ENCODE results near the gene RBBP8NL.
A peak's percentile ranks its signal among the peaks of the same experiment; 100 is the strongest.
"Not testable (repeated sequence)": the region's sequence is repeated elsewhere in the genome, so short reads cannot be mapped to it uniquely, and the experiment has no call there.

The RBBP8NL gene

DNA sequence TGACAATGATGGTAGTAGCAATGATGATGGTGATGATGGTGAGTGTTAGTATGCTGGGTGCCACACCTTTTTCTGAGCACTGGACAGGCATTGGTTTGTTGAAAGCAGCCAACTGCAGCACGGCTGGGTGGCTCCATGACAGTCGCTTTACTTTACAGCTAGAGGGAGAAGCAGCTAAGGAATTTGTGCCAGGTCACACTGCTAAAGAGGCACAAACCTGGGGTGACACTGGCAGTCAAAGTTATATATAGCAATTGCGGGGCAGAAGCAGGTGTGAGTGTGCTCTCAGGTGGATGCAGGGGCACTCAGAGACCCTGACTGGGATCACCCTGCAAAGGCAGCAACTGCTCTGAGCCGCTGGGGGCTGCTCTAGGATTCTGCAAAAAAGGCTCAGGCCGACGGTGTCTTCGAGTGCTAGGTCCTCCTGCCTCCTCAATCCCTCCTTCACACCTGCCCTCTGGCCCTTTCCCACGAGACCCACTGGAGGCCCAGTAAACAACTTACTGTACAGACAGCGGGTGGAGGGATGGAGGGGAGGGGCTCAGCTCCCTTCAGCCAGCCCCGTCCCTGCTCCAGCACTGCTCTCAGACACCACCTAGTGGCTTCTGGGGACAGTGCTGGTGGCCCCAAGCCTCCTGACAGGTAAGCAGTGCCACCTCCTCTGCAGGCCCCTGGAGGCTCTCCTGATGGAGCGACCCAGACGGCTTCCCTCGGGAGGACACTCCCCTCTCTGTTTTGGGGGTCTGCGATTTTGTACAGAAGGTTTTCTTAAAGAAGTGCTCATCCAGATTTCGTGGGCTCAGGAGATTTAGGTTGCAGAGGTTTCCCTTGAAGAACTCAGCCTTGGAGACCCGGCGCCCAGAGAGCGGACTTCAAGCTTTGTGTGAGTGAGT is 44.8 kb downstream of the RBBP8NL start:
- Histone ChIP-seq H3K4me3 (ENCODE audit: low read length) (no peak overlapping the region), H3K9ac (ENCODE audit: low read depth, low read length) (no peak overlapping the region), H3K27me3 (ENCODE audit: insufficient read depth, low read length) (no peaks in the 10 kb centered on the region), H3K4me1 (ENCODE audit: insufficient read depth, low read length) (peaks cover 3% of the 10 kb centered on the region; the same call in 1 of the 2 replicates), H3K27ac (ENCODE audit: low read depth, low read length) (no peak overlapping the region), H3K36me3 (ENCODE audit: insufficient read depth, low read length) (peaks cover 10% of the 10 kb centered on the region), H3K9me3 (ENCODE audit: insufficient read depth, low read depth, low read length) (no peaks in the 10 kb centered on the region)
- 61% methylated on average over 17 of the region's 18 CpGs for whole genome bisulfite sequencing

DNA sequence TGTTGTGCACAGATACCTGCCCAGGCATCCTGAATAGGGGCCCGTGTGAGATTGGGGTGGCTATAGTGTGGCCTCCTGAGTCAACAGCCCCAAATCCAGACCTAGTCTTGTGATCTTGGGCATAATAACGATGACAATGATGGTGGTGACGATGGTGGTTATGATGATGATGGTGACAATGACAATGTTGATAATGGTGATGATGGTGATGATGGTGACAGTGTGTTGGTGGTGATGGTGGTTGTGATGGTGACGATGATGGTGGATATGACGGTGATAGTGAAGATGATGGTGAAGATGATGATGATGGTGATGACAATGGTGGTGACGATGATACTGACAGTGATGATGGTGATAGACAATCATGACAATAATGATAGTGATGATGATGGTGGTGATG is 45.5 kb downstream of the RBBP8NL start:
- H3K27me3 ChIP-seq (ENCODE audit: insufficient read depth, low read length): no peaks in the 10 kb centered on the region
- no peak overlapping the region for H3K9ac ChIP-seq (ENCODE audit: low read depth, low read length)
- no peaks in the 10 kb centered on the region for H3K9me3 ChIP-seq (ENCODE audit: insufficient read depth, low read depth, low read length)
- H3K27ac ChIP-seq (ENCODE audit: low read depth, low read length): no peak overlapping the region
- H3K4me1 ChIP-seq (ENCODE audit: insufficient read depth, low read length): peaks cover 8% of the 10 kb centered on the region
- WGBS: 97% methylated on average over 6 of the region's 6 CpGs
- H3K4me3 ChIP-seq (ENCODE audit: low read length): no peak overlapping the region
- peaks cover 10% of the 10 kb centered on the region for H3K36me3 ChIP-seq (ENCODE audit: insufficient read depth, low read length)

DNA sequence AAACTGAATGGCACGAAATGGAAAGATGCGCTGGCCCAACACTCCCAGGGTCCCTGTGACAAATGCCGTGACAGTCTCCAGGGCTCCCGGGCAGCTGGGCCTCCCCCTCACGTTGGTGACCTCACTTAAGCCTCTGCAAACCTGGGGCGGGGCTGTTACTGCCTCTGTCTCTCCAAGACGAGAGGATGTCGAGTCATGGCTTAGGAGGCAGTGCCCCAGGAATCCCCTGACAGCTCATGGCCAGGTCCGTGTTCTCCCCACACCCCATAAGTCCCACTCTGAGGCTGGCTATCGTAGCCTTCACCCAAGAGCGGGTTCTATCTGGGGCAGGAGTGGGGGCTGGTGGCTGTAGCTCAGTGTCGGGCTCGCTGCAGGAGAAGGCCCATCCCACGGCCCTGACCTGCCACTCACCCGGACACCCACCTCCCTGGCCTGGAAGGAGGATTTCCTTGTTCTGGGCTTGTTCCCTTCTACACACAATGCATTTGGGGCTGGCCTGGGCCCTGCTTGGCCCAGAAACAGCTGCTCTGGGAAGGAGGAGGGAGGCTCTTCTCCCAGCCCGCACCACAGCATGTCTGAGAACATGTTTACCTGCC is 46.0 kb downstream of the RBBP8NL start:
- 81% methylated on average over 16 of the region's 16 CpGs for WGBS
- H3K27me3 ChIP-seq (ENCODE audit: insufficient read depth, low read length): no peaks in the 10 kb centered on the region
- no peaks in the 10 kb centered on the region for H3K9me3 ChIP-seq (ENCODE audit: insufficient read depth, low read depth, low read length)
- no peak overlapping the region for H3K9ac ChIP-seq (ENCODE audit: low read depth, low read length)
- H3K4me1 ChIP-seq (ENCODE audit: insufficient read depth, low read length): peaks cover 11% of the 10 kb centered on the region
- H3K27ac ChIP-seq (ENCODE audit: low read depth, low read length): peak overlapping the region; percentile 13; the same call in 1 of the 2 replicates
- peaks cover 10% of the 10 kb centered on the region for H3K36me3 ChIP-seq (ENCODE audit: insufficient read depth, low read length)
- no peak overlapping the region for H3K4me3 ChIP-seq (ENCODE audit: low read length)

DNA sequence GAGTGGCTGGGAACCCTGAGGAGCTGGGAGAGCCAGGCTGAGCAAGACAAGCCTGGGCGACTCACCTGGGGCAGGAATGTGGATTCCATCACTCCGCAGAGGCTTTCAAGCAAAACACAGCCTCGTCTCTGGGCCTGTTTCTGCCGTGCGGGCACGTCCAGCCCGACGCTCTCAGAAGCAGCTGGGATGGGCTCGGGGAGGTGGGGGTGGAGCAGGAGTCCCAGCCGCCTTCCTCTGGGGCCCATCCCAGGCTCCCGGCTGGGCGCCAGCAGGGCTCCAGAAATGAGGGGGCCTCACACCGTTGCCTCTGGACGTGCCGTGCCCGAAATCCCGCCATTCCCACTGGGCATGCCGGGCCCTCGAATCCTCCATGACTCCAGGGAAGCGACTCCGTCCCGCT is 49.1 kb downstream of the RBBP8NL start:
- no peak overlapping the region for H3K4me3 ChIP-seq (ENCODE audit: low read length)
- WGBS: 80% methylated on average over 22 of the region's 22 CpGs
- H3K27ac ChIP-seq (ENCODE audit: low read depth, low read length): 0 out of 2 replicates have a peak overlapping the region, but pooled peaks have one; percentile 3
- H3K36me3 ChIP-seq (ENCODE audit: insufficient read depth, low read length): peaks cover 10% of the 10 kb centered on the region
- no peaks in the 10 kb centered on the region for H3K27me3 ChIP-seq (ENCODE audit: insufficient read depth, low read length)
- no peaks in the 10 kb centered on the region for H3K9me3 ChIP-seq (ENCODE audit: insufficient read depth, low read depth, low read length)
- peaks cover 21% of the 10 kb centered on the region for H3K4me1 ChIP-seq (ENCODE audit: insufficient read depth, low read length)
- H3K9ac ChIP-seq (ENCODE audit: low read depth, low read length): 0 out of 2 replicates have a peak overlapping the region, but pooled peaks have one; percentile 3

DNA sequence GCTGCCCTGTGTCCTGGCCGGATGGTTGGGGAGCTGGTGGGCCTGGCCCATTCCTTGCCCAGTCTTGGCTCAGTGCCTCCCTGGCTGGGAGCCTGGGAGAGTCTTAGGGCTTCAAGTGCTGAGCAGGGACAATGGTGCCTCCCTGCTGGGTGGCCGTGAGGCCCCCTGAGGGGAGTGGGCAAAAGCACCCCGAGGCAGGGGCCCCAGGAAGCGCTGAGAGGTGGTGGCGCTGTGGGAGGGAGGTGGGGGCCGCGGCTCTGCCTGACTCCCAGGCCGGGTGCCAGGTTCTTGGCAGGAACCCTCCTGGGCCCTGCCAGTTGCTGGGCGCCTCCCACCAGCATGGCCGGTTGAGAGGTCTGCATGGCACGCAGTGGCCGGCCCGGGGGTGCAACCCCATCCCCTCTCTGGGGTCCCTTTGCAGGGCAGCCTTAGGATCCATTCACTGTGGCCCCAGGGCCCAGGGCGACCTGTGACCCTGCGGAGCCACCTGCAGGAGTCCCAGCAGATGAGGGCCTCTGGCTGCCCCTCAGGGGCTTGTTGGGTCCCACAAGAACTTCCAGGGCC is 49.6 kb downstream of the RBBP8NL start:
- no peak overlapping the region for H3K9ac ChIP-seq (ENCODE audit: low read depth, low read length)
- no peaks in the 10 kb centered on the region for H3K9me3 ChIP-seq (ENCODE audit: insufficient read depth, low read depth, low read length)
- no peaks in the 10 kb centered on the region for H3K27me3 ChIP-seq (ENCODE audit: insufficient read depth, low read length)
- H3K27ac ChIP-seq (ENCODE audit: low read depth, low read length): peak overlapping the region; percentile 25; the same call in 1 of the 2 replicates
- WGBS: 91% methylated on average over 15 of the region's 15 CpGs
- H3K4me3 ChIP-seq (ENCODE audit: low read length): no peak overlapping the region
- H3K4me1 ChIP-seq (ENCODE audit: insufficient read depth, low read length): peaks cover 21% of the 10 kb centered on the region
- peaks cover 10% of the 10 kb centered on the region for H3K36me3 ChIP-seq (ENCODE audit: insufficient read depth, low read length)

DNA sequence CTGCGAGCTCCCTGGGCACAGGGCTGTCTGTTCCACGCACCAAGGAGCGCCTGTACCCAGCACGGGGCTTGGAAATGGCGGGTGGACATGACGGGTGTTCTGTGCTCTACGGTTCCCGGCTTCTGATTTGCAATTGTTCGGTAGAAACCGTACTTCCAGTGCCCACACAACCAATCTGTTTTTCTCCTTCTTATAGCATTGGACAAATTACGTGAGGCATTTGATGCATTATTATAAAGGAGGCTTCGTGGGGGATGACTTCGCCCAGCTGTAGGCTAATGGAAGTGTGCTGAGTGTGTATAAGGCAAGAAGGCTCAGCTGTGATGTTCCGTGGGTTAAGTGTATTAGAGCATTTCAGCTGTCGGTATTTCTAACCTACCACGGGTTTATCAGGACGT is 50.3 kb downstream of the RBBP8NL start:
- 95% methylated on average over 17 of the region's 17 CpGs for WGBS
- peaks cover 21% of the 10 kb centered on the region for H3K4me1 ChIP-seq (ENCODE audit: insufficient read depth, low read length)
- H3K9me3 ChIP-seq (ENCODE audit: insufficient read depth, low read depth, low read length): no peaks in the 10 kb centered on the region
- peak overlapping the region; percentile 91 for H3K27ac ChIP-seq (ENCODE audit: low read depth, low read length)
- no peaks in the 10 kb centered on the region for H3K27me3 ChIP-seq (ENCODE audit: insufficient read depth, low read length)
- peaks cover 5% of the 10 kb centered on the region for H3K36me3 ChIP-seq (ENCODE audit: insufficient read depth, low read length)
- H3K4me3 ChIP-seq (ENCODE audit: low read length): no peak overlapping the region
- peak overlapping the region; percentile 47; the same call in 1 of the 2 replicates for H3K9ac ChIP-seq (ENCODE audit: low read depth, low read length)

DNA sequence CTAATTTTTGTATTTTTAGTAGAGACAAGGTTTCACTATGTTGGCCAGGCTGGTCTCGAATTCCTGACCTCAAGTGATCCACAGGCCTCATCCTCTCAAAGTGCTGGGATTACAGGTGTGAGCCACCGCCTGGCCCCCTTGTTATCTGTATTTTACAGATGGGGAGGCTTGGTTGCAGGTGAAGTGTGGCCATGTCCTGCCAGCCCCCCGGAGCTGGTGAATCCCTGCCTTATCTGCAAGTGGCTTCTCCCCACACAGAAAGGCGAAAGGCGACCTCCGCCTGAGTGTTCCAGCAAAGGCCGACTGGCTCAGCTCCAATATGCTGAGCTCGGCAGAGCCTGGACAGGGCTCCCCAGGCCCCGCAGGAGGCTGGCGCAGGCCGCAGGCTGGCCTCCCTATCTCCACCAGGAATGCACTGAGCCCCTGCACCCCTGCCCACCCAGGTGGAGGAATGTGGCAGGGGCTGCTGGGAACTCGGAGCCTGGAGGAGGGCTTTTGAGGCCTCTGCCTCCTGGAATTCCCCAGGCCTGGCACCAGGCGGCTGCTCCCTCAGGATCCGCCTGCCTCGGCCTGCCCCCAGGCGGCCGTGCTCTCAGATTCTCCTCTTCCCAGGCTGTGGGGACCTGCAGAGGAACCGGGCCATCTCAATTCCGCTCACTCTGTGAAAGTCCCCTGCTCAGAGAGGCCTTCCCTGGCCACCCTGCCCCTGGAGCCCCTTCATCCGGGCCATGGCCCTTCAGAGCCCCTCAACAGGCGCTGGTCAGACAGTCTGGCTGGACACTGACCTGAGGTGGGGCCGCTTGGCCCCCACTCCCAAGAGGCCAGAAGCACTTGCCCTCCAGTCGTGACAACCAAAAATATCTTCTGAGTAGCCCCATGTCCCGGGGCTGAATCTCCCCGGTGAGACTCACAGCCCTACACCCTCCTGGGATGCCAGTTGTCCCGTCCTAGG is 51.0 kb downstream of the RBBP8NL start:
- H3K27ac ChIP-seq (ENCODE audit: low read depth, low read length): peak overlapping the region; percentile 91
- 56% methylated on average over 26 of the region's 26 CpGs for WGBS
- peaks cover 21% of the 10 kb centered on the region for H3K4me1 ChIP-seq (ENCODE audit: insufficient read depth, low read length)
- peak overlapping the region; percentile 53 for H3K9ac ChIP-seq (ENCODE audit: low read depth, low read length)
- H3K36me3 ChIP-seq (ENCODE audit: insufficient read depth, low read length): no peaks in the 10 kb centered on the region
- no peaks in the 10 kb centered on the region for H3K9me3 ChIP-seq (ENCODE audit: insufficient read depth, low read depth, low read length)
- no peaks in the 10 kb centered on the region for H3K27me3 ChIP-seq (ENCODE audit: insufficient read depth, low read length)
- no peak overlapping the region for H3K4me3 ChIP-seq (ENCODE audit: low read length)

DNA sequence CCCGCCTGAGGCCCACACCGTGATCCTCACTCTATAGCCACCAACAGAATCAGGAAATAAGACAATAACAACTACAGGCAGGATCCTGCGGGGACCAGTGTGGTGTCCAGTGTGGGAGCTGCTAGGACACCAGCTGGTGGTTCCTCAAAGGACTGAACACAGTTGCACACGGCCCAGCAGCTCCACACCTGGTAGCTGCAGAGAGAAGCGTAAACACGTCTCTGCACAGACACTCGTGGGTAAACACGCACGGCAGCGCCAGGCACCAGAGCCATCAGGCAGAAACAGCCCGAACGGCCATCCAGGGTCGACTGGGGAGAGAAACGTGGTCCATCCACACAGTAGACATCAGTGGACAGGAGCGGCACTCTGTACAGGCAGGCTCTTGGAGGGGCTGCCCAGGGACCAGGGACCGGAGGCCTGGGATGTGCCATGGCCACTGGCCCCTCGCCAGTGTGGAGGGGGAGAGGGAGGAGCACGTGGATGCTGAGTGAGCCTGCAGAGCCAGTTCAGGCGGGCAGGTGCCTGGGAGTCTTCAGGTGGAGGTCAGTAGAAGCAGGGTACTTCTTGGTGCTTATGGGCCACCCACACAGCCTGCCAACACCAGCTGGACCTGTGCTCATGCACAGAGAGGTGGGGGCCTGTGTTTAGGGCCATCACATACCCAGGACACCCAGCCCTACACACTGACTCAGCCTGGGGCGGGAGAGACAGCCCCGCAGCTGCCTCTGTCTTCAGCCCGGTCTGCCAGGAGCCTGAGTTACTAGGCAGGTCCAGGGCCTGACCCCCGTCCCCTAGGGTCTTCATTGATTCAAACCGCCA is 52.8 kb downstream of the RBBP8NL start:
- H3K4me1 ChIP-seq (ENCODE audit: insufficient read depth, low read length): peaks cover 31% of the 10 kb centered on the region
- H3K4me3 ChIP-seq (ENCODE audit: low read length): no peak overlapping the region
- no peaks in the 10 kb centered on the region for H3K27me3 ChIP-seq (ENCODE audit: insufficient read depth, low read length)
- H3K27ac ChIP-seq (ENCODE audit: low read depth, low read length): no peak overlapping the region
- WGBS: 87% methylated on average over 24 of the region's 24 CpGs
- H3K36me3 ChIP-seq (ENCODE audit: insufficient read depth, low read length): no peaks in the 10 kb centered on the region
- no peak overlapping the region for H3K9ac ChIP-seq (ENCODE audit: low read depth, low read length)
- H3K9me3 ChIP-seq (ENCODE audit: insufficient read depth, low read depth, low read length): no peaks in the 10 kb centered on the region

DNA sequence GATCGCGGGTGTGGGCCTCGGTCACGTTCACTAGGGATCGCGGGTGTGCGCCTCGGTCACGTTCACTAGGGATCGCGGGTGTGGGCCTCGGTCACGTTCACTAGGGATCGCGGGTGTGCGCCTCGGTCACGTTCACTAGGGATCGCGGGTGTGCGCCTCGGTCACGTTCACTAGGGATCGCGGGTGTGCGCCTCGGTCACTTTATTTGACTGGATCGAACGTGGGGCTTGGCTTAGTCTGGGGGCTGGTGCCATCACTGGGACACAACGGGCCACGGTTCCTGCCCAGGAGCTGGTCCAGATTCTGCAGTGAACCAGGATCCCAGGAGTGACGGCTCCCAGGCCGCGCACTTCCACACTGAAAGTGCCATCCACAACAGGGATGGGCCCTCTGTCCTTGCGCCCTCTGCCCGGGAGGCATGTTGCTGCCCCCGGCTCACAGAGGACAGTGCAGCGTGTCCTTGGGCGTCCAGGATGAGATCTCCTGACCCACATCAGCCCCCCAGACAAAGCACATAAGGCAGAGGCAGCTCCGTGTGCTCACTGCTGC is 53.6 kb downstream of the RBBP8NL start:
- peaks cover 37% of the 10 kb centered on the region for H3K4me1 ChIP-seq (ENCODE audit: insufficient read depth, low read length)
- not testable (repeated sequence) for H3K9me3 ChIP-seq (ENCODE audit: insufficient read depth, low read depth, low read length); H3K27me3 ChIP-seq (ENCODE audit: insufficient read depth, low read length); H3K9ac ChIP-seq (ENCODE audit: low read depth, low read length); H3K36me3 ChIP-seq (ENCODE audit: insufficient read depth, low read length); H3K4me3 ChIP-seq (ENCODE audit: low read length); H3K27ac ChIP-seq (ENCODE audit: low read depth, low read length)
- 89% methylated on average over 27 of the region's 40 CpGs for WGBS

Data from HUES64 (cell line).